Hepatocyte (in vitro differentiated cells): ENCODE data around the gene MITF. TPM values are rescaled to one million over a fixed set of nuclear protein-coding genes. Genes with fewer than 3 reads are reported as not detected.

Source experiments
- DNase-seq: peaks from one replicate; pipeline ENCODE4 v3.0.0-alpha.2; 2016; ENCODE audit warnings: low spot score
- H2AFZ ChIP-seq: fragments of 200-600 bp; sonication (generic); 2 replicates; pipeline ENCODE4 v1.6.0; 2016; ENCODE audit warnings: antibody characterized with exemption, mild to moderate bottlenecking
- H3K27ac ChIP-seq: fragments of 200-600 bp; sonication (generic); 2 replicates; pipeline ENCODE4 v1.5.1; 2016; ENCODE audit warnings: mild to moderate bottlenecking
- H3K27me3 ChIP-seq: fragments of 200-600 bp; sonication (generic); 2 replicates; pipeline ENCODE4 v1.6.1; 2016
- H3K36me3 ChIP-seq: fragments of 200-600 bp; sonication (generic); replicated peaks from 2 replicates; pipeline ENCODE4 v1.5.1; 2016; ENCODE audit warnings: low read depth; ENCODE audit not compliant: insufficient read depth
- H3K4me1 ChIP-seq: fragments of 200-600 bp; sonication (generic); 2 replicates; pipeline ENCODE4 v1.5.1; 2016; ENCODE audit warnings: mild to moderate bottlenecking, moderate library complexity; ENCODE audit not compliant: insufficient read depth
- H3K4me2 ChIP-seq: fragments of 200-600 bp; sonication (generic); 2 replicates; pipeline ENCODE4 v1.6.0; 2016
- H3K4me3 ChIP-seq: fragments of 200-600 bp; sonication (generic); 2 replicates; pipeline ENCODE4 v1.5.1; 2016; ENCODE audit warnings: mild to moderate bottlenecking
- H3K79me2 ChIP-seq: fragments of 200-600 bp; sonication (generic); 2 replicates; pipeline ENCODE4 v1.6.0; 2017; ENCODE audit warnings: mild to moderate bottlenecking
- H3K9me2 ChIP-seq: fragments of 200-600 bp; sonication (generic); replicated peaks from 2 replicates; pipeline ENCODE4 v1.6.0; 2017; ENCODE audit warnings: mild to moderate bottlenecking; ENCODE audit not compliant: insufficient read depth
- H3K9me3 ChIP-seq: fragments of 200-600 bp; sonication (generic); 2 replicates; pipeline ENCODE4 v1.5.1; 2016; ENCODE audit warnings: low read depth, mild to moderate bottlenecking
- H4K20me1 ChIP-seq: fragments of 200-600 bp; sonication (generic); 2 replicates; pipeline ENCODE4 v1.6.0; 2016; ENCODE audit warnings: mild to moderate bottlenecking; ENCODE audit not compliant: insufficient read depth, poor library complexity, severe bottlenecking
- EZH2 ChIP-seq: fragments of 200-600 bp; sonication (generic); IDR thresholded peaks from 2 replicates; pipeline ENCODE4 v1.6.1; 2016; ENCODE audit warnings: antibody characterized with exemption, mild to moderate bottlenecking, borderline replicate concordance
- EZH2phosphoT487 ChIP-seq: fragments of 200-600 bp; sonication (generic); IDR thresholded peaks from one replicate; pipeline ENCODE4 v1.6.1; 2018; ENCODE audit warnings: antibody characterized with exemption, mild to moderate bottlenecking, low read depth, moderate library complexity; ENCODE audit not compliant: unreplicated experiment, severe bottlenecking
- WGBS: methylation state at CpG from one replicate; pipeline ENCODE4 v1.1.6; 2016; ENCODE audit warnings: low lambda C conversion rate; ENCODE audit errors: missing lambda C conversion rate; 5-methylcytosine and 5-hydroxymethylcytosine counted together
- polyA plus RNA-seq: library from polyadenylated mRNA; unstranded; fragments of >200 nt; fragmentation: Nextera tagmentation; extraction: Ambion mirVana; gene quantifications from 2 replicates; pipeline ENCODE4 v1.2.1, GENCODE V29; 2016
- total RNA-seq: library from RNA; depleted of rRNA; stranded (reverse); fragments of >200 nt; gene quantifications from 2 replicates; pipeline ENCODE4 v1.2.3, GENCODE V29; 2014
- TF ChIP-seq, protein P1 (sequence below): fragments of 200-600 bp; sonication (generic); IDR thresholded peaks from 2 replicates; pipeline ENCODE4 v1.5.1; 2016; ENCODE audit warnings: antibody characterized with exemption, mild to moderate bottlenecking; ENCODE audit not compliant: poor library complexity

MITF gene
- total and polyA plus RNA-seq, 2 experiments from 2014 or later = 7.1 to 14.2 TPM

- Histone ChIP-seq H3K4me1 (peaks cover 28% of the 10 kb centered on the region), H3K27ac (peak overlapping the region; percentile 12)
Measured at GRCh38 chr3:69762768-69763229, 23.5 kb downstream of the MITF start.

GRCh38 chr3:69763458-69763857 is 24.2 kb downstream of the MITF start:
- peak overlapping the region; percentile 36 for H3K4me2 ChIP-seq
- H2AFZ ChIP-seq = peak overlapping the region; percentile 4
- H3K27me3 ChIP-seq = no peaks in the 10 kb centered on the region
- no peak overlapping the region for H3K4me3 ChIP-seq
- H3K79me2 ChIP-seq = no peaks in the 10 kb centered on the region
- peaks cover 28% of the 10 kb centered on the region for H3K4me1 ChIP-seq
- no peak for DNase-seq
- H3K9me2 ChIP-seq = no peaks in the 10 kb centered on the region
- H4K20me1 ChIP-seq = no peaks in the 10 kb centered on the region
- no peaks in the 10 kb centered on the region for H3K36me3 ChIP-seq
- no peak for TF ChIP-seq EZH2
- TF ChIP-seq EZH2phosphoT487 = no peak
- TF ChIP-seq, protein P1, sequence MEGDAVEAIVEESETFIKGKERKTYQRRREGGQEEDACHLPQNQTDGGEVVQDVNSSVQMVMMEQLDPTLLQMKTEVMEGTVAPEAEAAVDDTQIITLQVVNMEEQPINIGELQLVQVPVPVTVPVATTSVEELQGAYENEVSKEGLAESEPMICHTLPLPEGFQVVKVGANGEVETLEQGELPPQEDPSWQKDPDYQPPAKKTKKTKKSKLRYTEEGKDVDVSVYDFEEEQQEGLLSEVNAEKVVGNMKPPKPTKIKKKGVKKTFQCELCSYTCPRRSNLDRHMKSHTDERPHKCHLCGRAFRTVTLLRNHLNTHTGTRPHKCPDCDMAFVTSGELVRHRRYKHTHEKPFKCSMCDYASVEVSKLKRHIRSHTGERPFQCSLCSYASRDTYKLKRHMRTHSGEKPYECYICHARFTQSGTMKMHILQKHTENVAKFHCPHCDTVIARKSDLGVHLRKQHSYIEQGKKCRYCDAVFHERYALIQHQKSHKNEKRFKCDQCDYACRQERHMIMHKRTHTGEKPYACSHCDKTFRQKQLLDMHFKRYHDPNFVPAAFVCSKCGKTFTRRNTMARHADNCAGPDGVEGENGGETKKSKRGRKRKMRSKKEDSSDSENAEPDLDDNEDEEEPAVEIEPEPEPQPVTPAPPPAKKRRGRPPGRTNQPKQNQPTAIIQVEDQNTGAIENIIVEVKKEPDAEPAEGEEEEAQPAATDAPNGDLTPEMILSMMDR = no peak
- H3K9me3 ChIP-seq = no peaks in the 10 kb centered on the region
- H3K27ac ChIP-seq = peak overlapping the region; percentile 12
- WGBS = 65% methylated on average over 8 of the region's 8 CpGs

More at GRCh38 chr3:69762768-69763229, 23.5 kb downstream of the MITF start:
- H2AFZ ChIP-seq = no peak overlapping the region
- no peaks in the 10 kb centered on the region for H3K9me3 ChIP-seq
- no peak overlapping the region for H3K4me3 ChIP-seq
- H3K9me2 ChIP-seq = no peaks in the 10 kb centered on the region
- DNase-seq = no peak
- H4K20me1 ChIP-seq = no peaks in the 10 kb centered on the region
- H3K79me2 ChIP-seq = no peaks in the 10 kb centered on the region
- H3K4me2 ChIP-seq = peak overlapping the region; percentile 36
- 33% methylated on average over 1 of the region's 1 CpG for WGBS
- TF ChIP-seq EZH2 = no peak
- TF ChIP-seq, protein P1 = no peak
- TF ChIP-seq EZH2phosphoT487 = no peak
- H3K27me3 ChIP-seq = no peaks in the 10 kb centered on the region
- H3K36me3 ChIP-seq = no peaks in the 10 kb centered on the region

- H3K4me2 ChIP-seq = peak overlapping the region; percentile 61
- DNase-seq = no peak
- no peaks in the 10 kb centered on the region for H3K9me2 ChIP-seq
- H2AFZ ChIP-seq = no peak overlapping the region
- no peaks in the 10 kb centered on the region for H3K27me3 ChIP-seq
- no peaks in the 10 kb centered on the region for H3K36me3 ChIP-seq
- H3K9me3 ChIP-seq = no peaks in the 10 kb centered on the region
- no peaks in the 10 kb centered on the region for H4K20me1 ChIP-seq
- H3K79me2 ChIP-seq = no peaks in the 10 kb centered on the region
- H3K4me3 ChIP-seq = no peak overlapping the region
- 77% methylated on average over 3 of the region's 3 CpGs for WGBS
- TF ChIP-seq EZH2 = no peak
- TF ChIP-seq, protein P1 = no peak
- TF ChIP-seq EZH2phosphoT487 = no peak
- peak overlapping the region; percentile 33 for H3K27ac ChIP-seq
- H3K4me1 ChIP-seq = peaks cover 28% of the 10 kb centered on the region
Measured at GRCh38 chr3:69764121-69764741, 25.0 kb downstream of the MITF start.
